ENCODE data around the gene NEDD9.
A peak's percentile ranks its signal among the peaks of the same experiment; 100 is the strongest.

The NEDD9 gene

GRCh38 chr6:11233673-11234573 lies 1.5 kb upstream of the NEDD9 start:
- no peak for DNase-seq

GRCh38 chr6:11232770-11233626 lies 530 bp upstream of the NEDD9 start:
- peak; percentile 53 for DNase-seq

GRCh38 chr6:11231564-11232192 lies 790 bp downstream of the NEDD9 start:
- DNase-seq: no peak

- no peak for DNase-seq
Observed at GRCh38 chr6:11231108-11231463, 1.4 kb downstream of the NEDD9 start.

GRCh38 chr6:11230158-11231107 lies 2.0 kb downstream of the NEDD9 start:
- DNase-seq: no peak

- peak; percentile 16 for DNase-seq
Observed at GRCh38 chr6:11229655-11230046, 2.8 kb downstream of the NEDD9 start.

GRCh38 chr6:11228935-11229654 lies 3.4 kb downstream of the NEDD9 start:
- DNase-seq: no peak

- DNase-seq: no peak
Observed at GRCh38 chr6:11227698-11228097, 4.8 kb downstream of the NEDD9 start.

- no peak for DNase-seq
Observed at GRCh38 chr6:11226005-11226404, 6.5 kb downstream of the NEDD9 start.

- no peak for DNase-seq
Observed at GRCh38 chr6:11224966-11225463, 7.5 kb downstream of the NEDD9 start.

- DNase-seq: no peak
Observed at GRCh38 chr6:11224252-11224965, 8.1 kb downstream of the NEDD9 start.

- DNase-seq: no peak
Observed at GRCh38 chr6:11223286-11223864, 9.1 kb downstream of the NEDD9 start.

GRCh38 chr6:11222385-11223277 lies 9.8 kb downstream of the NEDD9 start:
- no peak for DNase-seq

- no peak for DNase-seq
Observed at GRCh38 chr6:11221623-11222384, 10.7 kb downstream of the NEDD9 start.

- no peak for DNase-seq
Observed at GRCh38 chr6:11219400-11219834, 13.1 kb downstream of the NEDD9 start.

GRCh38 chr6:11218538-11219399 lies 13.7 kb downstream of the NEDD9 start:
- DNase-seq: no peak

- no peak for DNase-seq
Observed at GRCh38 chr6:11218102-11218442, 14.4 kb downstream of the NEDD9 start.

Measured in NCI-H82 (cell line).